Loucy (cell line): ENCODE measurements around the gene ADAMTS2.

ENCODE experiments used
- CTCF ChIP-seq: fragments of 200-600 bp; sonication (generic); conservative IDR thresholded peaks from 2 replicates; pipeline ENCODE4 v1.5.1; 2014; ENCODE audit warnings: mild to moderate bottlenecking, antibody characterized with exemption, low read length
- EZH2phosphoT487 ChIP-seq: fragments of 200-600 bp; IDR thresholded peaks from 2 replicates; pipeline ENCODE4 v1.6.1; 2018; ENCODE audit warnings: antibody characterized with exemption, mild to moderate bottlenecking, moderate library complexity, borderline replicate concordance

- TF ChIP-seq CTCF = no peak
- TF ChIP-seq EZH2phosphoT487 = no peak
Measured at GRCh38 chr5:179148703-179149170, 196.5 kb downstream of the ADAMTS2 start.
